ENCODE results near the gene KCNIP4. TPM values are rescaled to one million over a fixed set of nuclear protein-coding genes. Genes with fewer than 3 reads are reported as not detected.
"Not testable (repeated sequence)": the region's sequence is repeated elsewhere in the genome, so short reads cannot be mapped to it uniquely, and the experiment has no call there.

KCNIP4 gene
- total RNA-seq, 4 donors from 2014 or later = 1.3 to 11.1 TPM; not detected in 2

GRCh38 chr4:21363701-21364100 is 584.9 kb downstream of the KCNIP4 start:
- DNase-seq = no peak
- no peak for TF ChIP-seq CTCF (IDR thresholded peaks at IDR 0.05)
- no peak for TF ChIP-seq POLR2A (IDR thresholded peaks at IDR 0.05)
- Histone ChIP-seq H3K4me1 (no peaks in the 10 kb centered on the region), H3K27ac (no peak overlapping the region), H3K27me3 (no peaks in the 10 kb centered on the region), H3K9me3 (no peaks in the 10 kb centered on the region), H3K36me3 (no peaks in the 10 kb centered on the region), H3K4me3 (no peak overlapping the region)
- intact Hi-C loops (cut with DNase I; ENCODE audit: low total_unique reads) = no loop called here

- H3K36me3 ChIP-seq; intact Hi-C loops (cut with DNase I; ENCODE audit: low total_unique reads); DNase-seq: not testable (repeated sequence)
Observed at GRCh38 chr4:21352354-21352753, 596.2 kb downstream of the KCNIP4 start.

GRCh38 chr4:21347142-21347541 is 601.4 kb downstream of the KCNIP4 start:
- Histone ChIP-seq H3K27ac (no peak overlapping the region), H3K4me3 (no peak overlapping the region), H3K9me3 (no peaks in the 10 kb centered on the region), H3K4me1 (no peaks in the 10 kb centered on the region), H3K36me3 (no peaks in the 10 kb centered on the region), H3K27me3 (no peaks in the 10 kb centered on the region)
- TF ChIP-seq POLR2A (IDR thresholded peaks at IDR 0.05) (no peak), CTCF (IDR thresholded peaks at IDR 0.05) (no peak)
- no peak for DNase-seq
- intact Hi-C loops (cut with DNase I; ENCODE audit: low total_unique reads) = no loop called here

More at GRCh38 chr4:21352354-21352753, 596.2 kb downstream of the KCNIP4 start:
- H3K4me3 ChIP-seq, H3K27ac ChIP-seq, H3K27me3 ChIP-seq, H3K9me3 ChIP-seq, H3K4me1 ChIP-seq: not testable (repeated sequence)

- no peaks in the 10 kb centered on the region for H3K36me3 ChIP-seq
- intact Hi-C loops (cut with DNase I; ENCODE audit: low total_unique reads) = no loop called here
- H3K4me1 ChIP-seq = no peaks in the 10 kb centered on the region
- TF ChIP-seq POLR2A (IDR thresholded peaks at IDR 0.05) (no peak), CTCF (IDR thresholded peaks at IDR 0.05) (no peak)
- no peak for DNase-seq
- H3K9me3 ChIP-seq = peaks cover 0 to 4% of the 10 kb centered on the region in 2 donors
- H3K4me3 ChIP-seq = no peak overlapping the region
- H3K27ac ChIP-seq = no peak overlapping the region
- no peaks in the 10 kb centered on the region for H3K27me3 ChIP-seq
Observed at GRCh38 chr4:21327976-21328700, 620.4 kb downstream of the KCNIP4 start.

- H3K36me3 ChIP-seq = no peaks in the 10 kb centered on the region
- TF ChIP-seq CTCF (IDR thresholded peaks at IDR 0.05) (no peak), POLR2A (IDR thresholded peaks at IDR 0.05) (no peak)
- no peaks in the 10 kb centered on the region for H3K27me3 ChIP-seq
- intact Hi-C loops (cut with DNase I; ENCODE audit: low total_unique reads) = no loop called here
- DNase-seq = no peak
- H3K27ac ChIP-seq = no peak overlapping the region
- H3K9me3 ChIP-seq = peaks cover 0 to 4% of the 10 kb centered on the region in 2 donors
- H3K4me3 ChIP-seq = no peak overlapping the region
- H3K4me1 ChIP-seq = no peaks in the 10 kb centered on the region
Observed at GRCh38 chr4:21320034-21320433, 628.5 kb downstream of the KCNIP4 start.
